Measurements from ENCODE around the gene UQCRQ.

DNA sequence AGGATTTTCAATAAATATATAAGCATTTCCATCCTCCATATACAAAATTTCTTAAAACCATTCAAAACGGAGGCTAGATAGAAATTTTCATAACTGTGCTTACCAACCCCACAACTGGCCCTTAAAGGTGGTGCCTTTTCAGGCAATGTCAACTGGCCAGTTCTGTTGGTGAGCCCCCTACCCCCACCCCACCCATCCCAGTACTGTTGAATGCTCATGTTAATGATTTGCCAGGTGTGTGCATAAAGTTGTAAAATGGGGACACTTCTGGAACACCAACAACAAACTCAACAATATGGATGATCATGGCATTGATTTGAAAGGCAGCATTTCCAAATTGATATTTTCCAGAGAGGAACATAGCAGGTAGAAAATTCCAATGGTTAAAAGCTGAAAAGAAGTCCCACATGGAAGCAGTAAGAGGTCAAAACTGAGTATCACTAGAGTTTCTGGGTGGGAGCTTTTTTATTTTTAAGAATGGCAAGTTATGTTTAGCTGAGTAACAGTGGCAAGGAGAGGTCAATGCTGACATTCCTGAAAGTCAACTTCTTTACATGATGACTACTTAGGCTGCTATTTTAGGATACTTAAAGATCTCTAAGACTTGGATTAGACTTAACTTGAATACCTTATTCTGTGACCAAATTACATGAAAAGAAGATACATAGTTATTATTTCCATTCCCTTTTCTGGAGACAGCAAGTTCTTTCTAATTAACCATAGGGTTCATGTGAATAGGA is 9.7 kb downstream of the UQCRQ start:
- TF ChIP-seq CTCF (IDR thresholded peaks at IDR 0.05) (no peak), POLR2A (IDR thresholded peaks at IDR 0.05) (no peak)

Measured in transverse colon (tissue), 3 donors.